Raji (cell line): ENCODE data around the gene MAD2L1BP.
A peak's percentile ranks its signal among the peaks of the same experiment; 100 is the strongest.

Experiments
- POLR2A ChIP-seq: IDR thresholded peaks from 2 replicates; pipeline ENCODE4 v1.6.1; 2011; ENCODE audit warnings: low read depth, low read length, control low read depth; ENCODE audit not compliant: insufficient read depth

The MAD2L1BP gene

GRCh38 chr6:43683708-43684455 is 48.2 kb downstream of the MAD2L1BP start:
- no peak for TF ChIP-seq POLR2A

- TF ChIP-seq POLR2A = no peak
Observed at GRCh38 chr6:43687079-43687436, 51.4 kb downstream of the MAD2L1BP start.

GRCh38 chr6:43687437-43688347 is 52.1 kb downstream of the MAD2L1BP start, which contains the start of gene MRPS18A:
TSS of gene MRPS18A (minus strand) at chr6:43687791. CDS start at chr6:43687779, 12 bp downstream.
- TF ChIP-seq POLR2A = peak; percentile 89

GRCh38 chr6:43689421-43689820 is 53.8 kb downstream of the MAD2L1BP start:
- no peak for TF ChIP-seq POLR2A
